GM18870 (cell line): ENCODE data around the gene CACNB3.
"Not testable (repeated sequence)": the region's sequence is repeated elsewhere in the genome, so short reads cannot be mapped to it uniquely, and the experiment has no call there.

Source experiments
- ATAC-seq: cut with Tn5 transposase; IDR thresholded peaks from one replicate; pipeline ENCODE4 v1.9.1; 2021; ENCODE audit warnings: moderate library complexity; ENCODE audit not compliant: unreplicated experiment

CACNB3 gene

DNA sequence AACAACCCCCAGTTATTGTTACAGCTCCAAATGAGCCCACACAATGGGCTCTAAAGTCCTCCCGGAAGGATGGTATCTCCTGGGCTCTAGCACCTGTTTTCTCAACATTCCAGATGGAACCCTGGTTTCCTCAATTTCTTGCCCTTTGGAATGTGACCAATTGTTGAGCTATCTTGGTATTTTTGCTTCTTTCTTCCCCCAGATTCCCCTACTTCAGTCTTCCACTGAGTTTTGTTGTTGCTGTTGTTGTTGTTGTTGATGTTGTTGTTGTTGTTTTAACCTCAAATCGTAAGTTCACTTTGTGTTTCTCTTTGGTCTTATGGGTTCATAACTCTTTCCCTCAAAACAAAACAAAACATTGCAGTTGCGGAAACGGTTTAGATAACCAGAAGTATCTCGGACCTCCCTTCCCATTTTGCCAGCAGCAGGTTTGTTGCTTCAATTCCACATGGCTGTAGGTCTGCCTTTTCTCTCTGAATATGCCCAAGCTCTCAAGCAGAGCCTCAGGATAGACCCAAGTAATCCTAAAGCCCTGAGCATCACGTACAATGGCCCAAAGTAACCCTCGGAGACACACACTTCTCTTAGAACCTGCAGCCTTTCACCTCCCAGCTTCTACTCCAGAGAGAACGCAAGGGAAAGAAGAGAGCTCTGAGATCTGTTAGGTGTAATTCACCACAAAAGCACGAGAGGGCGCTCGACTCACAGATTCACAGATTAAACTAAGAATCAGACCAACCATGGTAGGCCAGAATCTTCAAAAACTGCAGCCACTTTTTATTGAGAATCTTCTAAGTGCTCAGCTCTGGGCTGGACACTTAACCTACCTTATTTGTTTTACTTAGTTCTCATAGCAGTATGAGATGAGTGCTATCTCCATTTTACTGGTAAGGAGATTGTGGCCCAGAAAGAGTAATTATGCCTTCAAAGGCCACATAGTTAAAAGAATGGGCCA lies 34.7 kb downstream of the CACNB3 start:
- ATAC-seq: peak; percentile 46

DNA sequence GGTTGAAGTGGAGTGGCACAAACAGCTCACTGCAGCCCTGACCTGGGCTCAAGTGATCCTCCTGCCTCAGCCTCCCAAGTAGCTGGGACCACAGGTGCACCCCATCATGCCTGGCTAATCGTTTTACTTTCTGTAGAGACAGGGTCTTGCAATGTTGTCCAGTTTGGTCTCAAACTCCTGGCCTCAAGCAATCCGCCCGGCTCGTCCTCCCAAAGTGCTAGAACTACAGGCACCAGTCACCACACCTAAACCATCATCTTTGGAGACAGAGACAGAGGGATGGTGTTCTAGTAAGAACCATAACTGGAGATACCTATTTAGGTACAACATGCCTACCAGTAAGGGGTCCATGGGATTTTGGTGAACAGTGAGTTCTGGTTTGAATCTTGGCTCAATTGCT lies 36.2 kb downstream of the CACNB3 start:
- ATAC-seq: no peak

DNA sequence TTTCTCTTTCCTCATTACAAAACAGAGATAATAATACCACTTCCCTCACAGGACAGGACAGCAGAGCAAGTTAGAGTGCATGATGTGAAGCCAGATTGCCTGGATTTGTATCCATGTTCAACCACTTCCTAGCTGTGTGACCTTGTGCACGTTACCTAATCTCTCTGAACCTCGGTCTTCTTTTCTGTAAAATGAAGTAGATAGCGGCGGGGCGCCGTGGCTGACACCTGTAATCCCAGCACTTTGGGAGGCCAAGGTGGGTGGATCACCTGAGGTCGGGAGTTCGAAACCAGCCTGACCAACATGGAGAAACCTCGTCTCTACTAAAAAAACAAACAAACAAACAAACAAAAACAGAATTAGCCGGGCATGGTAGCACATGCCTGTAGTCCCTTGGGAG lies 36.6 kb downstream of the CACNB3 start:
- ATAC-seq: not testable (repeated sequence)

DNA sequence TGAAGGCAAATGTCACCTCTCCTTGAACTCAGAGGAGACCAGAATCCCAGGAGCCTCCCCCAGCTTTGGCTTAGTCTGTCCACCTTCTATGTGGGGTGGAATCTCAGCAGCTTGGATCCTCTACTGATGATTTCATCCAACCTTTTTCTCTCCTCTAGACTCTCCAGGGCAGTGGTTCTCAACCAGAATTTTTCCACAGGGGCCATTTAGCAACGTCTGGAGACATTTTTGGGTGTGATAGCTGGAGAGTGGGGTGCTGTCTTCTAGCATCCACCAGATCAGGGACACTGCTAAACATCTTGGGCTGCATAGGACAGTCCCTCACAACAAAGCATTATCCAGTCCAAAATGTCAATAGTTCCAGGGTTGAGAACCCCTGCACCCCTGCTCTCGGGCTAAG lies 38.1 kb downstream of the CACNB3 start:
- ATAC-seq: no peak

DNA sequence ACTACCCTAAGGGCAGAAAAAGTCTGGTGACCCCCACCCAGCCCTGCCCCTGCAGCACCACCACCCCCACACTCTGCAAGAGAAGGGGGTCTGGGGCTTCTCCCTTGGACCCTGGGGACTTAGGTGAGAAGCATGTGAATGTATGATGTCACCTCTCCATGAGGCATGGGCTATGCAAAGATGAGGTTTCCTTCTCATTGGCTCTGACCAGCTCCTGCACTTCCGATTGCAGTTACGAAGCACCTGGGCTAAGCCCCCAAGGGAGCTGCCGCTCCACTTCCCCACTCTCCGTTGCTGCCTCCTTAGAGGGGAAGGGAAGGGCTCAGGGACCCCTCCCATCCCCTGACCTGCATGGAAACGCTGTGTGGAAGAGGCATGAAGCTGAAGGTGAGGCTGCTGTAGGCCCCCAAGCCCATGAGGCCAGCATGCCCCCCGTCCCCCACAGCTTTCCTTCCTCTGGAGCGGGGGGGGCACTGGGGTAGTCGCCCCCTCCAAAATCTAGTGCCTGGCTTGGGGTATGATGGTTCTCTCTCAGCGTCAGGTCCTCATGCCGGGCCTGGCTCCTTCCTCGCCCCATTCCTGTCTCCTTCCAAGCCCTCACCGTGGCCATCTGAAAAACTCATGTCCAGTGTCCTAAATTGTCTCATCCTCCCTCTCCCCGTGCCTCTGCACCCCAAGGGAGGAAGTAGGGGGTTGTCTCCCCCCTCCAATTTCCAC lies 39.1 kb downstream of the CACNB3 start:
- ATAC-seq: no peak

DNA sequence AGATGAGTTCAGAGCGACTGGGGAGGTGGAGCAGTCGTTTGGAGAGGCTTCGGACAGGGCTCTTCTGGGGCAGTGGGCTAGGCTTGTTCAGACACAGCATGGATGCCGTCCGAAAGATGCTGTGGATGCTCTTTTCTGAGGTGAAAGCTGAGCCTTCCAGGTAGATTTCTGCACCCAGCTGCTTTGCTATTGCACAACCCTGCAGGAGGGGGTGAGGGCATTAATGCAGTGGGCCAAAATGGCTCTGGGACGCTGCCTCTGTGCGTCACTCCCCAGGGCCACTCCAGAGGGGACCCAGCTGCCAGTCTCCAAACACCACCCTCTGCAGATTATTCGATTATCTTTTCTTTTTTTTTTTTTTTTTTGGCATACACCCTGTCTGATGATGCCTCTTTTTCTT lies 39.7 kb downstream of the CACNB3 start:
- no peak for ATAC-seq

DNA sequence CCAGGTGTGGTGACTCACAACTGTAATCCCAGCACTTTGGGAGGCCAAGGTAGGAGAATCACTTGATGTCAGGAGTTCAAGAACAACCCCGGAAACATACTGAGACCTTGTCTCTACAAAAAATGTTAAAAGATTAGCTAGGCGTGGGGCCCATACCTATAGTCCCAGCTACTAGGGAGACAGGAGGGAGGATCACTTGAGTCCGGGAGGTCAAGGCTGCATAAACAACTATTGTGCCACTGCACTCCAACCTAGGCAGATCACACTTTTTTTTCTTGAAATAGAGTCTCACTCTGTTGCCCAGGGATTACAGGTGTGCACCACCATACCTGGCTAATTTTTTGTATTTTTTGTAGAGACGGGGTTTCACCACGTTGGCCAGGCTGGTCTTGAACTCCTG lies 41.3 kb downstream of the CACNB3 start:
- ATAC-seq: no peak

DNA sequence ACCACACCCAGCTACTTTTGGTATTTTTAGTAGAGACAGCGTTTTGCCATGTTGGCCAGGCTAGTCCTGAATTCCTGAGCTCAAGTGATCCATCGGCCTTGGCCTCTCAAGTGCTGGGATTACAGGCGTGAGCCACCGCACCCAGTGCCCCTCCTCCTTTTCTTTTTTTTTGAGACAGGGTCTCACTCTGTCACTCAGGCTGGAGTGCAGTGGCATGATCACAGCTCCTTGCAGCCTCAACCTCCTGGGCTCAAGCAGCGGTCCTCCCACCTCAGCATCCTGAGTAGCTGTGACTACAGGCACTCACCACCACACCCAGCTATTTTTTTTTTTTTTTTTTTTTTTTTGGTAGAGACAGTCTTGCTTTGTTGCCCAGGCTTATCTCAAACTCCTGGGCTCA lies 41.9 kb downstream of the CACNB3 start:
- not testable (repeated sequence) for ATAC-seq

DNA sequence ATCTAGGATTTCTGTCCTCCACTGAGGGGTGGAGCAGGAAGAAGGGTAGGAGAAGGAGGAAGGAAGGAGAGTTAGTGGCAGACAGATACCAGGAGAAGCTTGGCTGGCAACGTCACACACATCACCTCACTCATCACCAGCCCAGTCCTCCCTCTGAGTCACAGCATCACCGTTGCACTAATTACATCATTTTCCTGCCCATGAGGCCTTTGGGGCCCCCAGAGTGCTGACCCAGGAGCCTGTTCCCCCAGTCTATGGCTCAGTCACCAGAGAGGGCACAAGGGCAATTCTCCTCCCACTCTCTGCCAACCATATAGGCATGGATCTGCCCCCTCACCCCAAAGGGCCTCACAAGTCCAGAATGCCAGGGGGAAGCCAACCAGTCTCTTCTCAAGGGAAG lies 42.8 kb downstream of the CACNB3 start:
- ATAC-seq: no peak

DNA sequence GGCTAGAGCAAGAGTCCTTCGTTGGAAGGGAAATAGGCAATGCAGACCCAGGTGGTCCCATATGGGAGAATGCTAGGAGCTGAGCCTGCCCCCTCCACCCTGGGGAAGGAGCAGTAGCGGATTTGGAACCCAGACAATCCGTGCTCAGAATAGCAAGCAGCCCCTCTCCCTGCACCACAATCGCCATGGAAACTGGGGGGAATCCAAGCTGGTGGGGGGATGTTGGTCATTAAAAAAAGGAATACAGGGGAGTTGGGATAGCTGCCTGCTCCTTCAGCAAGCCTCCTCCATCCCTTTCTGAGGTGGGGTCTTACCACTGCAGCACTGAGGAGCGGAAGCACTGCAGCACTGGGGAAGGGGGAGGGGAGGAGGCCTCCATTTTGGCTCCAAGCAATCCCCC lies 44.5 kb downstream of the CACNB3 start:
- ATAC-seq: no peak

DNA sequence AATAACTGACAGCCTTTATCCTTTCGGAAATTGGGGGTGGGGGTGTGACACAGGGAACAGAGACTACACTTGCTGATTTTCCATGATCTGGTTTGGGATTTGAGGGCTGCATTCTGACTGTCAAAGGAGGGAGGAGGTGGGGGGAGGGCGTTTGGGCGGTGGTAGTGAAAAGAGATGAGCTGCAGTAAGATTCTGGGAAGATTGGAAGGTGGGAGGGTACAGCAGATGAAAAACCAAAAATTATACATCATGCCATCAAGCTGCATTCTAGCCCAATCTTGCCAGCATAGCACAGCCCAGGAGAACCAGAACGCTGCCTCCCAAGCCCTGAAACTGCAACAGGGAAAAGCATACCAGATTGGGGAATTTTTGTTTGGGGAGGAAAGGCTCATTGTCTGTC lies 45.0 kb downstream of the CACNB3 start:
- no peak for ATAC-seq

DNA sequence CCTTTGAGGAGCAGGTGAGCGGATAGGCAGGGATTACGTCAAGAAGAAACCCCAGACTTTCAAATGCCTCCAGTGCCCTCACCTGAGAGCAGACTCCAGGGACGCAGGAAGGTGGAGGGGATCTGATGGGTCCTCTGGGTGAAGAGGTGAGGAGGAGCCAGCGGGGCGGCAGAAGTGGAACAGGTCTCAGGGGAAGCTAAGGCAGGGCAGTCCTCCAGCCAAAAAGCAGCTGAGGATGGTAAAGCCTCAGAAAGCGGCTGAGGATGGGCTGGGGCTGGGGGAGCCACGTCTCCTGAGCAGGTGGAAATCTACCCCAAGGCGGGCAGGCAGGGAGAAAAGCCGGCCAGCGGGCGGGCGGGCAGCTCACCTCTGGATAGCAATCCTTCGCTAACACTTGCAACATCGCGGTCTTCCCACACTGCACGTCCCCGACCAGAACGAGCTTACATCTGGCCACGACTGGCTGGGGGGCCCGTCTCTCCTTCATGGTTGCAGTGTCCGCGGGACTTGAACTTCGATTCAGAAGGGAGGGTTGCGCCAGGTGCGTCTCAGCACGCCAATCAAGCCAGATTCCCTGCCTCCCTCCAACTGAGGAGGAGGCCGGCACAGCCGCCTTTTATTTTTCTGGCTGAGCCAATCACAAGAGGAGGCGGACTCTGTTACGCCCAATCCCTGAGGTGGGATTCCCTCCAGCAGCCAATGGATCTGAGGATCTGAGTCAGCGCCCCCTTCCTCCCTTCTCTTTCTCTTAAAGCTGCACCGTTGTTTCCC lies 47.2 kb downstream of the CACNB3 start, which contains the start of gene RND1:
TSS of gene RND1 (minus strand) at position 590 of the 771 bp plus-strand sequence. CDS start at position 487, 103 bp downstream.
- peak; percentile 76 for ATAC-seq

DNA sequence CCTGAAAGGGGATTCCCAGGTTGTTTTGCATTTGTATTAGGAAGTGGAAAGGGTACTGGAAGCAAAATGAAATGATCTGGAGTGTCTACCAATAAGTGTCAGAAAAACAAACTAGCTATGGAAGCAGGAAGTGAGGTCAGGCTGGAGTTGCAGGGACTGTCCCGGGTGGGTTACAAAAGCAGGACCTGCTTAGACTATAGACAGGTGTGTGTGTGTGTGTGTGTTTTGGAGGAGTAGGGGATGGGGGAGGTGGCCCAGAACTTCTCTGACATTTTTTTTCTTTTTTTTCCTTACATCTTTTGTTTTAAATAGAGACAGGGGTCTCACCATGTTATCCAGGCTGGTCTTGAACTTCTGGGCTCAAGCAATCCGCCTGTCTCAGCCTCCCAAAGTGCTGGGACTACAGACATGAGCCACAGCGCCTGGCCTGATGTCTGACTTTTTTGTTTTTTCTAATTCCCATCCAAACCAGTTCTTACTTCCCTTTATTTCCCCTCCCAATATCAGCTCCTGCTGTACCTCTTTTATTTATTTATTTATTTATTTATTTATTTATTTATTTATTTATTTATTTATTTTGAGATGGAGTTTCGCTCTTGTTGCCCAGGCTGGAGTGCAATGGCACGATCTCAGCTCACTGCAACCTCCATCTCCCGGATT lies 47.9 kb downstream of the CACNB3 start:
- ATAC-seq: peak; percentile 48

DNA sequence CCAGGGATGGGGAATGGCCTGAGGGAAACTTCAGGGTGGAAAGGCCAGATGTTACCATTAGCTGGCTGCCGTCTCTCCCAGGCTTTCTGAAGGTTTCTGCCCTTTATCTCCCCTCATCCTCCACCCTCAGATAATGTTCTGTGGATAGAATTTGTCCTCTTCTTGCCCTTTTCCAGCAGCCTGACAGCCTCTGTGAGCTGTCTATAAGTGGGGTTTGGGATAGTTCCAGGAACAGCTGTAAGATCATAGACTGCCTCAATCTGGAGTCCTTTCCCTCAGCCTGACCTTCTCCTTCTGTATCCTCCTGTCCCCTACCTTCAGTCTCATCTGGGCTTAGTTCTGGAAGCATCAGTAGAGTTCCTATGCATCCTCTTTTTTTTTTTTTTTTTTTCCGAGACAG lies 50.2 kb downstream of the CACNB3 start:
- no peak for ATAC-seq

DNA sequence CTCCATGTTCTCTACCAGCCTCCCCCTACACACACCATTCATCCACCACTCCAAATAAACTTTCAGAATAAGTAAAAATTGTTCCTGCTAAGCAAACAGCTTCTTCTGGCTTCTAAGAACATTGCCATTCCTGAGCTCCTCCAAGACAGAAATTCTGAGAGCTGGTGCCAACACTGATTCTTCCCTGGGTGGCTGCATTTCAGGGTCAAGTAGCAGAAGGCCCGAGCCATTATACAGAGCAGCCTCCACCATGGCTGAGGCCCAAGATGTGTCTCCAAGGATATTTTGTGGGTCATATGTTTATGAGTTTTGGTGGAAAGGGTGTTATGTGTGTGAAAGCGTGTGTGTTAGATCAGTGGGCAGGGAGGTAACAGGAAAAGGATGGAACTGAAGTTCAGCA lies 50.9 kb downstream of the CACNB3 start:
- no peak for ATAC-seq

DNA sequence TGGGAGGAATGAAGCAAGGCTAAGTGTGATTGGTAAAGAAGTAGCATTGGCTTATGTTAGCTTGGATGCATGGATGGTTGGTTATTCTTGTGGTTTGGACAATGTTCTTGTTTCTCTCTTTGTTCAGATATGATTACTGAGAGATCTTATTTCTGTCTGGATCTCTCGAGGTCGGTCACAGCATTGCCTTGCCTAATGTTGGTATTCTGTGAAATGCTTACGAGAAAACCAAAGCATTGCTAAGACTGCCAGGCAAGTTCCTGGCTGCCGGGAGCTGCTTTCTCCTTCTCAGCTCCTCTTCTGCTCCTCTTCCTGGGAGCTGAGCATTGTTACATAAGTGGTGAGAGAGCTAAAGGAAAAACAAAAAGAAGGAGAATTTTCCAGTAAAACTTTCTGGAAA lies 54.8 kb downstream of the CACNB3 start:
- no peak for ATAC-seq

DNA sequence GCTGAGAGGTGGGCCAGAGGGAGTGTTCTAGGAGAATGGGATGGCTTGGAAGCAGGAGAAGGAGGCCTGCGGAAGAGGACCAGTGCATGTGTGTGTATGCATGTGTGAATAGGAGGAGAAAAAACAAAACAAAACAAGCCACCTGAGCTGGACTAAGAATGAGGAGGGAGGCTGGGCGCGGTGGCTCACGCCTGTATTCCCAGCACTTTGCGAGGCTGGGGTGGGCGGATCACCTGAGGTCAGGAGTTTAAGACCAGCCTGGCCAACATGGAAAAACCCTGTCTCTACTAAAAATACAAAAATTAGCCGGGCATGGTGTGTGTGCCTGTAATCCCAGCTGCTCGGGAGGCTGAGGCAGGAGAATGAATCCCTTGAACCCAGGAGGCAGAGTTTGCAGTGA lies 55.2 kb downstream of the CACNB3 start:
- not testable (repeated sequence) for ATAC-seq

DNA sequence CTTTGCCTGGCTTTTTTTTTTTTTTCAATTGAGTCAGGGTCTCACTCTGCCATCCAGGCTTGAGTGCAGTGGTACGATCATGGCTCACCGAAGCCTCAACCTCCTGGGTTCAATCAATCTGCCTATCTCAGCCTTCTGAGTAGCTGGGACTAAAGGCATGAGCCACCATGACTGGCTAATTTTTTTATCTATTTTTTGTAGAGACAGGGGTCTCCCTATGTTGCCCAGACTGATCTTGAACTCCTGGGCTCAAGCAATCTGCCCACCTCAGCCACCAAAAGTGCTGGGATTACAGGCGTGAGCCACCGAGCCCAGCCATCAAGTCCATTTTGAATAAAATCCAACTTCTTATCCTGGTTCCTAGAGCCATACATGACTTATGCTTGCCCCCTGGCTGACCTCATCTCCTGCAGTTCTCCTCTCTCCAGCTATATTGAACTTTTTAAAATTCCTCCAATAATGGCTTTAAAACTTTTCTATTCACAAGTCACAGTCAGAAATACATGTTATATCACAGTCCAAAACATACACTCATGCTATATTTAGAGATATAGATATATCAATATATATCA lies 57.7 kb downstream of the CACNB3 start:
- no peak for ATAC-seq
